NCI-H226 (cell line): ENCODE results near the gene RET.
"Not testable (repeated sequence)": the region's sequence is repeated elsewhere in the genome, so short reads cannot be mapped to it uniquely, and the experiment has no call there.

ENCODE experiments used
- DNase-seq: peaks from one replicate; pipeline ENCODE4 v3.0.0-alpha.2; 2015

RET gene

GRCh38 chr10:43079856-43080255 lies 3.0 kb downstream of the RET start:
- no peak for DNase-seq

DNA sequence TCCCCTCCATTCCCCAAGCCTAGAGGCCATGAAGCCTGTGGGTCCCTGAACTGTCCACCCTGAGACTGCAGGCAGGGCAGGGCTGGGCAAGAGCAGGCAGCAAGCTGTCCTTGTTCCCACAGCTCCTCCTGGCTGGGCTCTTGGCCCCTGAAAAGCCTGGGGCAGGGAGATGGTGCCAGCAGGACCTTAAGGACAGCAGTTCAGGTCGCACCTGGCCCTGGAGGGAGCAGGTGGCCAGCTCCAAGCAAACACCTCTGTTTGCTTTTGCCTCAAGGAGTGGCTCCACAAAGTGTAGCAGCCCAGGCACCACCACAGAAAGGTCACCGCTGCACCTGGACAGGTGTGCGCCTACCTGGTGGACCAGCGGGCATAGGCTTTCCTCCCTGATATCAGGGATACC lies 5.2 kb downstream of the RET start:
- no peak for DNase-seq

GRCh38 chr10:43082746-43083145 lies 5.9 kb downstream of the RET start:
- DNase-seq, result no peak

- no peak for DNase-seq
Measured at GRCh38 chr10:43083764-43084163, 6.9 kb downstream of the RET start.

GRCh38 chr10:43084812-43085211 lies 7.9 kb downstream of the RET start:
- no peak for DNase-seq

GRCh38 chr10:43086321-43086942 lies 9.6 kb downstream of the RET start:
- no peak for DNase-seq

DNA sequence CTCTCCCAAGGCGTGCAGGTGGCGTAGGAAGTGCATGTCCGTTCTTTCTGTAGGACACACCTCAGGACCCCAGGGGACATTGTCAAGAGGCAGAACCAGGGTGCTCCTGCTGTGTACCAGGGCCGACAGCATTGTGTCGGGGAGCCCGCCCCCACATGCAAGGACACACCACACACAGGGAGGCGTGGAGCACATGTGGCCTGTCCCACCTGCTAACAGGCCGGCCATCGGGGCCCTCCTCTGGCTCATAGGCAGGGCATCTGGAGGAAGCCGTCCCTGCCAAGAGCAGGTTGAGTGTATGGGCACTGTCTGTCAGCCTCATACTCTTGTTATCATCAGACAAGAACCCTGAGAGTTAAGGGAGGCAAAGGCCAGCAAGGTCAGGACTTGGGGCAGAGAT lies 12.7 kb downstream of the RET start:
- DNase-seq, result no peak

DNA sequence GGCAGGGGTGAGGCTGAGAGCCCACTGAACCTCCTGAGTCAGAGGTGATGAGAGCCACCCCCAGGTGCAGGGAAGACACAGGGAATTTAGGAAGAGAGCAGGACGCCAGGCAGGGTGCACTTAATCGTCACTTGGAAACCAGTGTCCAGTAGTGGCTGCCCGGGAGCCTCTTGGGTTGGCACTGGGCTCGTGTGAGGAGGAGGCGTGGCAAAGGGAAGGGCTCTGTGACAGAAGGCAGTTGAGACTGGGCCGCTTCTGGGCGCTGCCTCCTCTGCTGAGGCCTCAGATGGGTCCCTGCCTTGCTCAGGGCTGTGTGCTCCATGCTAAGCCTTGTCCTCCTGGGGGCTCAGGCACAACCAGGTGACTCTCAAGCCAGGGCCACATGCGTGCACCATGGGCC lies 13.3 kb downstream of the RET start:
- no peak for DNase-seq

DNA sequence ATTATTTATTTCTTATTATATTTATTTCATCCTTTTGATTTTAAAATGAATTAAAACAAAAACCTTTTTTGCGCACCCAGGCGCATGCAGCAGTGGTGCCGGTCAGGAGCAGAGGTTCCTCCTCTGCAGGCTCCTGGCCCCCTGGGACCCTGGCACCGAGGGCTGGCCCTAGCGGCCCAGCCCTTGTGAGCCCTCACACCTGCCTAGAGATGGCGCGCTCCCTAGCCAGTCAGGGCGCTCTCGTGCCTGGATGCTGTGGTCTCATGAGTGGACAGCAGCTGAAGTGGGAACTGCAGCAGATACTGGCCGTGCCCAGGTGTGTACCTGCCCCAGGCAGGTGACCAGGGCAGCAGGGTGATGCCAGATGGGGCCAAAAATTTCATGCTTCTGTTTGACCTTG lies 13.8 kb downstream of the RET start:
- DNase-seq, result no peak

- DNase-seq, result no peak
Measured at GRCh38 chr10:43091846-43092245, 15.0 kb downstream of the RET start.

- DNase-seq, result no peak
Measured at GRCh38 chr10:43093423-43094076, 16.7 kb downstream of the RET start.

- DNase-seq, result no peak
Measured at GRCh38 chr10:43094085-43094484, 17.2 kb downstream of the RET start.

DNA sequence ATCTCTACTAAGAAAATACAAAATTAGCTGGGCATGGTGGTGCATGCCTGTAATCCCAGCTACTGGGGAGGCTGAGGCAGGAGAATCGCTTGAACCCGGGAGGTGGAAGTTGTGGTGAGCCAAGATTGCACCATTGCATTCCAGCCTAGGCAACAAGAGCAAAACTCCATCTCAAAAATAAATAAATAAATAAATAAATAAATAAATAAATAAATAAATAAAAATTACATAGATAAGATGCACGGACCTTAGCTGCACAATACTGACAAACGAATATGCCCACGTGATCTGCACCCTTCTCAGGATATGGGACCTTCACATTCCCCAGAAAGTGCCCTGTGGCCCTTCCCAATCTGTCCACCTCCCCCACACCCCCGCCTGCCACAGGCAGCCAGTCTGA lies 22.5 kb downstream of the RET start:
- DNase-seq, result not testable (repeated sequence)

DNA sequence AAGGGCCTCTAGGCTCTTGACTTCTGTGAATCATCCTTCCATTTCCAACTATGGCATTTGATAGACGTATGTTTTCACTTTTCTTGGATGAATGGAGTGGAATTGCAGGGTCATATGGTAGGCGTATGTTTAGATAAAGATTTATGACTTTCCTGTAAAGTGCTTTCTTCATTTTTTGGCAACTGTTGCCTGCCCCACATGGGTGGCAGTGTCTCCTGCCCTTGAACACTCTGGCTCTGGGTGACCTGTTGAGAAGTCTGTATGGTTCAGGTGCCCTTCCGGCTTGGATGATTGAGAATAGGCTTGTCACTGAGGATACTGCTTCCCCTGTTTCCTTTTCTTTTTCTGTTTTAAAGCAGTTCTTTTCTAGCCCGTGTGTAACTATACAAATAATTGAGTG lies 23.1 kb downstream of the RET start:
- DNase-seq, result no peak

- no peak for DNase-seq
Measured at GRCh38 chr10:43100366-43100765, 23.5 kb downstream of the RET start.

DNA sequence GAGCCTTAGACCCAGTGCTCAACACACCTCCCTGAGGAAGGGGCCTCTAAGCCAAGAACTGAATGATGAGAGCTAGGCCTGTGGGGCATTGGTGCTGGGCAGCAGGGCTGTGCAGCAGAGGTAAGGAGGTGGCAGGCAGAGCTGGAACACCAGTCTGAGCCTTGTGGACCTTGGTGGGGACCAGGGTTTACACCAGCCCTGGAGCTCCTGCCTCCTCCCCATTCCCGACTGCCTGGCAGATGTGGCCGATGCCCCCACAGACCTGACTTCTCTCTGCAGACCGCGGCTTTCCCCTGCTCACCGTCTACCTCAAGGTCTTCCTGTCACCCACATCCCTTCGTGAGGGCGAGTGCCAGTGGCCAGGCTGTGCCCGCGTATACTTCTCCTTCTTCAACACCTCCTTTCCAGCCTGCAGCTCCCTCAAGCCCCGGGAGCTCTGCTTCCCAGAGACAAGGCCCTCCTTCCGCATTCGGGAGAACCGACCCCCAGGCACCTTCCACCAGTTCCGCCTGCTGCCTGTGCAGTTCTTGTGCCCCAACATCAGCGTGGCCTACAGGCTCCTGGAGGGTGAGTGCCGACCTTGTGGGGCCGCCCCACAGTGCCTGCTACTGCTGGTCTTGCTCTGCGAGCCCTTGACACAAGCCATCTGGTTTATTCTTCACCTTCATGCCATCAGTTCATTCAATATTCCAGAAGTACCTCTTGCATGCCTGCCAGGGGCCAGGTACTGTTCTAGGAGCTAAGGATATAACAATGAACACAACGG lies 25.4 kb downstream of the RET start:
- DNase-seq, result no peak

- peak; percentile 61 for DNase-seq
Measured at GRCh38 chr10:43105102-43105955, 28.5 kb downstream of the RET start.

DNA sequence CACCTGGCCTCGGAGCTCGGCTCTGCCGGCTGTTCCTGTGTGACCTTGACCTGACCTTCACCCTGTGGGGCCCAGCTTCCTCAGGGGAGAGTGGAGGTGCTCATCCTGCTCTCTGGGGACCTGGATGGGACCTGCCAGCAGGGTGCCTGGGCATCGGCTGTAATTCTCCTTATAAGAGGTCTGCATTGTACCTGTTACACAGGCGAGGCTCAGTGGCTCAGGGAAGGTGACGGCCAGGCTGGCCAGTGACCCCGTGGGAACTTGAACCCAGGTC lies 29.0 kb downstream of the RET start:
- DNase-seq, result no peak

DNA sequence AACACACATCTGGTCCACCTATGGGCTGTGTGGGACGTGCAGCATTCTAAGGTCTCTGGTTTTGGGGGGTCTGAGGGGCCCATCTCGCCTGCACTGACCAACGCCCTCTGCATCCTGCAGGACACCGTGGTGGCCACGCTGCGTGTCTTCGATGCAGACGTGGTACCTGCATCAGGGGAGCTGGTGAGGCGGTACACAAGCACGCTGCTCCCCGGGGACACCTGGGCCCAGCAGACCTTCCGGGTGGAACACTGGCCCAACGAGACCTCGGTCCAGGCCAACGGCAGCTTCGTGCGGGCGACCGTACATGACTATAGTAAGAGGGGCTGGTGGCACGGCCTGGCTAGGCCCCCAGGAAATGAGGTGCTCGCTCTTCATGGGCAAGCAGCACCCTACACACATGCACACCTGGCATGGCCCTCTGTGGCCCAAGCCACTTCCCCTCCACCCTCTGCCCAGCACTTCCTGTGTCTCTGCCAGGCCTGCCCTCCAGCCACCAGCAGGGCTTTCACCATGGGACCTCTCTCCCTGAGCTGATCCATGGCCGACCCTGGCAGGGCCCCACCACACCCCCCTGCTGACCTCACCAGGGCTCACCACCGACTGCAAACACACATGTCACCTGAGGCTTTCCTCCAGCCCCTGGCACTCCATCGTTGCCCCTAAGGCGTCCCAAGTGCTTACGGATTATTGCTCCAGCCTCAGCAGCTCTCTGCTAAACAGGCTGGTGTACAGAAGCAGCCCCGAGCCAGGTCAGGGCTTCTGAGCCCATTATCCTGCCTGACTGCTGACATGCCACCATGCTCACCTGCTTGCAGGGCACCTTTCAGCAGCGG lies 29.6 kb downstream of the RET start:
- no peak for DNase-seq

- no peak for DNase-seq
Measured at GRCh38 chr10:43108951-43109350, 32.1 kb downstream of the RET start.

GRCh38 chr10:43109671-43110249 lies 32.9 kb downstream of the RET start:
- no peak for DNase-seq

DNA sequence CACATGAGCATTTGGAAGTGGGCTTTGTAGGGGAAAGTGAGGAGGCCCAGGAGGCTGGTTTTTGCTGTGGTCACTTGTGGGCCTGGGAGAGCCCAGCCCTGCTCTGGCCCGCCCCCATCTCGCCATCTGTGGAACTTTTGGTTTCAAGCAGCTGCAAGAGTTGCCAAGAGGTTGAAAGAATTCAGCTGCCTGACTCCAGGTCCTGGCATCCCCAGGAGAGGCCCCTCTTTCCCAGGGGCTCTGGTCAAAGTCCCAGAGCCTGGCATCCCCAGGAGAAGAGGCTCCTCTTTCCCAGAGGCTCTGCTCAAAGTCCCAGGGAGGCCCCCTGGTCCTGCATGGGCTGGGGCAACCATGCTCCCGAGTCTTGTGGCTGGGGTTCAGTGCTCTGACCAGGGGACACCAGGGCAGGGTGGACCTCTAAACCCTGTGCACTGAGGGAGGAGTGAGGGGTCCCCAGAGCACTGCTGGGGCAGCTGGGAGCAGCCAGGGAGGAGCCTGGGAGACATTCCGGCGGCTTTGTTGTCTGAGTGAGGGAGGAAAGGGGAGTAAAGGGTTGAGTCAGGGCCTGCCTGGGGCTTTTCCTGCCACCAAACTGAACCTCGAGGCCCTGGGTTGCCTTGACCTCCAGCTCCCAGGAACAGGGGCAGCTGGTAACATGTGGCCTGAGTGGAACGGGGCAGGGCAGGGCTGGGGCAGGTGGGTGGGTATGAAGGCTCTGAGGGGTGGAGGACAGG lies 33.6 kb downstream of the RET start:
- peak; percentile 51 for DNase-seq
